Measurements from ENCODE around the gene CCDC50.
A peak's percentile ranks its signal among the peaks of the same experiment; 100 is the strongest.

The CCDC50 gene

GRCh38 chr3:191321019-191321767 lies 8.0 kb upstream of the CCDC50 start:
- Mint-ChIP-seq H3K27me3 (ENCODE audit: low read depth, poor library complexity) (peaks cover 2% of the 10 kb centered on the region), H3K9me3 (peaks cover 3% of the 10 kb centered on the region), H3K36me3 (ENCODE audit: low read depth) (no peaks in the 10 kb centered on the region), H3K4me3 (no peak overlapping the region), H3K4me1 (no peaks in the 10 kb centered on the region), H3K27ac (no peak overlapping the region)
- TF ChIP-seq CTCF (IDR thresholded peaks at IDR 0.05): no peak
- no peak for DNase-seq

DNA sequence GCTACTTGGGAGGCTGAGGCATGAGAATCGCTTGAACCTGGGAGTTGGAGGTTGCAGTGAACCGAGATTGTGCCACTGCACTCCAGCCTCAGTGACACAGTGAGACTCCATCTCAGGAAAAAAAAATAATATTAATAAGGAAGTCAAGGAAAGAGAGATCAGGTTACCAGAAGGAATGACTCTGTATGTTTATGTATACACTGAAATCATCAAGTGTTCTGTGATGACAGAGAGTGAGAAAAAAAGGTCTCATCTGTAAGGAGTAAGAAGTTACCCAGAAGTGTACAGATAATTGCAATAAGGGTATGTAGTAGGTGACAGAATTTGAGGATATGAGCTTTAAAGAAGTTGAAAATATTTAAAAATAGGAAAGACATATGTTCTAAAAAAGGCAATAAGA lies 4.3 kb upstream of the CCDC50 start:
- no peak for DNase-seq
- H3K27me3 Mint-ChIP-seq (ENCODE audit: low read depth, poor library complexity): peaks cover 2% of the 10 kb centered on the region
- no peak overlapping the region for H3K27ac Mint-ChIP-seq
- no peaks in the 10 kb centered on the region for H3K36me3 Mint-ChIP-seq (ENCODE audit: low read depth)
- H3K4me1 Mint-ChIP-seq: peaks cover 15% of the 10 kb centered on the region
- H3K9me3 Mint-ChIP-seq: no peaks in the 10 kb centered on the region
- H3K4me3 Mint-ChIP-seq: no peak overlapping the region
- TF ChIP-seq CTCF (IDR thresholded peaks at IDR 0.05): no peak

DNA sequence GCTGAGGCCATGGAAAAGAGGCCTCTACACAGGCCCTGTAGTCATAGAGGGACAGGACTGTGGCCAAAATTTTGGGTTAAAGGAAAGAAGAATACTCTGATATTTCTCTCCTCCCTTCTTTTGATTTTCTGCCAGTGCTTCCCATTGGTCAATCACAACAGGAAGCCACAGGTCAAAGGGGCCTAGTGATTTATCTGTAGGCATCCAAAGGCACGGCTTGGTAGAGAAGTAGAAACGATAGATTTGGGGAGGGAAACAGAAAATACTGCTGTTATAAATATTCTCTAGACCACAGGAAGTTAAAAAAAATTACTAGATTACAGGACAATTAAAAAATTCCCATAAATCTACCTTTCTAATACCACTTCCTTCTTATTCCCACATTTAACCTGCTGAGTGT lies 1.7 kb upstream of the CCDC50 start:
- Mint-ChIP-seq H3K27me3 (ENCODE audit: low read depth, poor library complexity) (no peaks in the 10 kb centered on the region), H3K36me3 (ENCODE audit: low read depth) (no peaks in the 10 kb centered on the region), H3K4me1 (peaks cover 38% of the 10 kb centered on the region), H3K27ac (no peak overlapping the region), H3K9me3 (no peaks in the 10 kb centered on the region), H3K4me3 (peak overlapping the region; percentile 47)
- no peak for DNase-seq
- no peak for TF ChIP-seq CTCF (IDR thresholded peaks at IDR 0.05)

DNA sequence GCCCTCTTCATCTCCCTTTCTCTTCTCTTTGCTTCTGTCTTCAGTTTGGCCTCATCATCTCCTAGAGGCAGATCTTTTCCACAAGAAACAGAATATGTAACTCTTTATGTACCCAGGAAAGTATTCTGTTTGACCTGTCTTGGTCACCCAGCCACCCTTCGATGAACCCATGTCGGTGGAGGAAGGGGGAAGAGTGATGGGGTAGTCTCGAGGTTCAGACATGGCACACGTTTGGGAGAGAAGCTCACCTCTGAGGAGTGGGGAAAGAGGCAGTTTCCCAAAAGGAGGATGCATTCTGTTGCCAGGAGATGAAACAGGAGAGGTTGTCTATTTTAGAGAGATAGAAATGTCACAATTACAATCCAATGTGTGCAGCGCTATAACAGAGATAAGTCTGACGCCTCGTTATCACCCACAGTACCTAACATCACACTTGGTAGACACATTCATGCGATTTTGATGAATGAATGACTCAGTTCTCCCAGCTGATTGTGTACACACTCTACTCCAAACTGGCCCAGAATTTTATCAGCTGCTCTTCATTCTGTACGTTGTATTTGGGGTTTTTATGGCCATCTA lies 722 bp upstream of the CCDC50 start:
- peak overlapping the region; percentile 93 for H3K4me3 Mint-ChIP-seq
- peak overlapping the region; percentile 87 for H3K27ac Mint-ChIP-seq
- TF ChIP-seq CTCF (IDR thresholded peaks at IDR 0.05): no peak
- no peaks in the 10 kb centered on the region for H3K36me3 Mint-ChIP-seq (ENCODE audit: low read depth)
- H3K27me3 Mint-ChIP-seq (ENCODE audit: low read depth, poor library complexity): no peaks in the 10 kb centered on the region
- H3K4me1 Mint-ChIP-seq: peaks cover 44% of the 10 kb centered on the region
- H3K9me3 Mint-ChIP-seq: no peaks in the 10 kb centered on the region
- DNase-seq: no peak

DNA sequence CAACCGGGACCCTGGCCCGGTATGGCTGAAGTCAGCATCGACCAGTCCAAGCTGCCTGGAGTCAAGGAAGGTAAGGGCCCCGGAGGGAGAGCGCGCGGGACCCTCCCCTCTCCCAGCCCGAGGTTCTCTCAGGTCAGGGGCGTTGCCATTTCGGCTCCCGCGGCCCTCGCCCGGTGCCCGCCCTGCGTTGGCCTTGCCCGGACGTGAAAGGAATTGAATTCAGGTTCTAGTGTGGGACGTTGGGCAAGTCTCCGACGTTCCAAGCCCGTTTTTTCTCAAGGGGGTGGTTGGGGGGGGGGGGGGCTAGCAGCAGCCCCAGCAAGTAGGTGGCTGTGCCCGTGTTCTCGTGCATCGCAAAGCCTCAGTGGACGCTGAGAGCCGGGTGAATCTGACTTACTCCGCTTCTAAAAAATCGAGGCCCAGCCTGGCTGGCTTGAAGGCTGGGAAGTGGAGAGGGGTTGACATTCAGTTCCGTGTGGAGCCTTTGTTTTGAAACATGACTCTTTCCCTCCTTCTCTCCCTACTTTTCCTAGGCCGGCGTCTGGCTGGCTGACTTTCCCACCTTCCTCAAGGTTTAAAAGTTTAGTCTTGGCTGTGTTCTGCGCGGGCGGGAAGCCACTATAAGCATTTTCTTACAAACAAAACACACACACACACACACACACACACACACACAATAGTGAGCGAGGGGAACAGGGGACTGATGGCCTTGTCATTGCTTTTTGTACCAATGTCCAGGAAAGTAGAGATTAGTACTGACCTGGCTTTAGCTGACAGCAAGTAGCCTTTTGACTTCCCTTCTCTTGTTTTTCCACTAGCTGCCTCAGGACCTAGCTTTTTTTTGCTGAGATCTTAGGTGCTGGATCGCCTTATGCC lies 698 bp downstream of the CCDC50 start, which contains the start of gene UTS2B:
UTS2B (minus strand) TSS at position 873 of the 876 bp plus-strand sequence. CDS start 48,337 bp downstream, outside the sequence.
- Mint-ChIP-seq H3K27ac (peak within 1 kb of the TSS; percentile 98), H3K4me3 (peak within 1 kb of the TSS; percentile 93), H3K9me3 (no peaks in the 10 kb centered on the region), H3K36me3 (ENCODE audit: low read depth) (no peaks in the 10 kb centered on the region), H3K4me1 (peaks cover 54% of the 10 kb centered on the region), H3K27me3 (ENCODE audit: low read depth, poor library complexity) (no peaks in the 10 kb centered on the region)
- no peak for TF ChIP-seq CTCF (IDR thresholded peaks at IDR 0.05)
- peak; percentile 44 for DNase-seq
